ENCODE results near the gene WDR75.
A peak's percentile ranks its signal among the peaks of the same experiment; 100 is the strongest.

The WDR75 gene

DNA sequence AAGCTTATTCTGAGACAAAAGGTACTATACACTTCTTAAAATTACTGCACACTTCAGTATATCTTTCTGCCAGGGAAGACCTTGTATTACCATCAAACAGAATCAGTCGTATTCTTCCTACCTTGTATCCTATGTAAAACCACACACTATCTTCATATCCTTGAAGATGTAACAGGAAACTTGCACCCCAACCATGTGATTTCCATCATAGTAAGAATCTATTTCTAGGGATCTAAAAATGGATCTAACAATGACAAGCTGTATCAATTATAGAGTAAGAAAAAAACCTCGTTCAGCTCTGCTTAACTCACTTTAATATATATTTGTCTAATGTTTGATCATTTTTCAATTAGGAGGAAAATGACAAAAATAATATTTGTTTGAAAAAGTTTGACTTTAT, 60.2 kb downstream of the WDR75 start:
- DNase-seq, result no peak

DNA sequence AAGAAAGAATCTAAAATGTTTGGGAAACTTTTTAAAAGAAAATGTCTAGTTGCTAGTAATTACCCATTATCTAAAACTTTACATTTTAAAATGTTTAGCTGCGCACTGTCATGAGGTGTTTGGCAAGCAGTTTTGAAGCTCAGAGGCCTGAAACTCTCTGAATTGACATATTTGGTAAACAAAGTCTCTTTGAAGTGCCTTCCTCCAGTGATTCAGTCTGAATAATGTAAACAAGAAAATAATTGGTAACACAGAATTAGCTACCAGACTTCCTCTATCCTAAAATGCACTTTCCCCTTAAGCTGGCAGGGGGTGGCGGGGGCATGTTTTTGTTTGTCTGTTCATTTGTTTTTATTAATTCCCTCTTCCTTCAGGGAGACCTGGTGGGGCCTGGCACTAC, 61.4 kb downstream of the WDR75 start:
- no peak for DNase-seq

DNA sequence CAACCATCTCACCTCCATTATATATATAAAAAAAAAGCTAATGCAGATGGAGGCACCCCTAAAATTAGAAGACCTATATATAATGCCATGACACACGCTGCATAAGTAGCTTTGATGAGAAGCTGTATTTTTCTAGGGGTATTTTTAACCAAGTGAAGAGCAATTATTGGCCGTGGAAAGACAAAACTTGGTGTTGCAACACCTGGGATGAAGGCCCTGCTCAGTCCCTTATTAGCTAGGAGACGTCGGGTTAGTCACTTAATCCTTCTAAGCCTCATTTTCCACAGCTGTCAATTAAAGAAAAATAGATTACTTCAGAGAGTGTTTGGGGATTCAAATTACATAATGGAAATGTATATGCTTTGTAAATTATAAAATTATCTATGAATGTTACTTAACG, 63.0 kb downstream of the WDR75 start:
- no peak for DNase-seq

DNA sequence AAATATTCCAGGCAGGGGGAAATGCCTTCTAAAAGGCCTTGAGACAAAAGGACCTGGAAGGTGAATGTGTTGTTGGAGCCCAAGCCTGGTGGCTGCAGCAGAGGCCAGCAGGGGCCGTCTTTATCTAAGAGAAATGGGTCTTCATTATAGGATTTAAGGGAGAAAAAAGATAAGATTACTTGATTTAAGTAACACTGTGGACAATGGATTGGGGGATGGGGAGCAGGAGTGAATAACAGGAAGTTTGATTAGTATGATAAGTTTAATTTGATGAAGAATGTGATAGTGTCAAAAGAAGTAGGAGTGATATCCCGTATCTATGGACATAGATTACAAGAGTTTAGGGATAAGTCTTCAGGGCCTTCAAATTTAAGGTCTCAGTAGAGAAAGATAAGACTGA, 64.2 kb downstream of the WDR75 start:
- no peak for DNase-seq

DNA sequence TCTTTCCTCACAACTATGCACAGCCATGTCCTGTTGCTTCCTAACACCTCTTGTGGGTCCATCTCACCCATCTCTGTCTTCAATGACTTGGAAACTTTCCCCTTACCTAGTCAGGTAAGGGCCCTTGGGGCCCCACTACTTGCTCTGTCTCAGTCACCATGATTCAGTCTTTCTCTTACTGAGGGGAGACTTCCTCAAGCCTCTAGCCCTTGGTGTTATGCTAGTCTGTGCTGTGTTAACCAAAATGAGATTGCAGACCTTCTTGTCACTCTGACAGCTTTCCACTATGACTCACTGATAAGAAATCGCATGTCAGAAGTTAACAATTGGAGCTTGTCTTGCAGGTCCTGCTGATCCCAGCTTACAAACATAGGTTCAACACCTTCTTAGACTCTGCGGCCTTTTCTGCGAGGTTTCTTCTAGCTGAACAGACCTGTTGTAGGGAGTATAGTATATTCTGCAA, 65.3 kb downstream of the WDR75 start:
- no peak for DNase-seq

DNA sequence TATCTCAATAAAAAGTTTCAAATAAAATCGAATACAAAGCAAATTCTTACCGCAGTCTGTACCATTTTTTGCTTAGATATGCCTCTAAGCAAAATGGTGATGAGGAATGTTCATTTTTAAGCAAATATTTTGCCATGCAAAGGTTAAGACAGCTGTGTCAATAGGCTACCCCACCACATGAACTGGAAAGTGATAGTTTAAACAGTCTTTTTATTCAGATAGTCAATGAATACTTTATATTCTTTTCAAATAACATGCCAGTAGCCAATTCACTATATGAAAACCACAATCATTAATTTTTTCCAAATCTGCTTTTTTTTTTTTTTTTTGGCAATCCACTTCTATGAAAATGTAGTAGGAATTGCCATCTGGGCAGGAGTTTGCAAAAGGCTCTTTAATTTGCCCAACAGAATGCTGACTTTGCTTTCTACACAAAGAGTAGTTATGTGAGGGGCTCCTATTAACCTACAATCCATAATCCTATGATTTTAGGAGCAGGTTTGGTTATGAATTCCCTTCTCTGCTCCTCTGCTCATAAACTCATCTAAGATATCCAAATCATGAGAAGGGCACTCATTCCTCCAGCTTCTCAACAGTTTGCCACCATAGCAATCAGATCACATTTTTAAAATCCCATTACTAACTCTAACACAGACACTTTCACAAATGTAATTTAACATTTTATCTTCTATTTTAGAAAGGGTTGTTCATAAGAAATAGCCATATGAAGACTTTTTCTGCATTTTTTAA, 70.1 kb downstream of the WDR75 start:
- DNase-seq, result no peak

DNA sequence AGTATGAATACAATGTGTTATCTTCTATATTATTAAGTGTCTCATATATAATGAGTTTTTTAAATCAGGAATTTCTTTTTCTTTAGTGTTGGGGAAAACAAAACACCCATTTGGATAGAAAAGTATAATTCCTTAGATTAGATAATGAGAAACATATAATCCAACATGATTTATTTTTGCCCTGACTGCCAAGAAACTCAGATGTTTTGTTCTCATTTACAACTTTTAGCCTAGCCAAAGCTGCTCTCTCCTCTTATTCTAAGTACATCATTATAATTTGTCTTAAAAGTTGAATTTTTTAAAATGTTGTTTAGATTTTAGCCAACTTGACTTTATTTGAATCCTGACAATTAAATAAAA, 70.7 kb downstream of the WDR75 start:
- no peak for DNase-seq

DNA sequence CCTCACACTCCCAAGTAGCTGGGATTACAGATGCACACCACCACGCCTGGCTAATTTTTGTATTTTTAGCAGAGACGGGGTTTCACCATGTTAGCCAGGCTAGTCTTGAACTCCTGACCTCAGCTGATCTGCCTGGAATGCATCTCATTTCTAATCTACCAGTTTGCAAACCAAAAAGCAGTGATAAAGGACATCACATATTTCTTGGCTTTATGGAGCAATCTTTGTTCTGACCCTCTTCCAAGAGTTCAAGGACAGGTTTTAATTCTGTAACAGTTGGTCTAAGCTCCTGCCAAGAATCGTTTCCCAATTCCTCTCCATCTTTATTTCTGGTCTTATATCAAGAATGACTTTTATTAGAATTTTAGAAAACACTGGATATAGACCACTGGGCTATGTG, 71.6 kb downstream of the WDR75 start:
- no peak for DNase-seq

DNA sequence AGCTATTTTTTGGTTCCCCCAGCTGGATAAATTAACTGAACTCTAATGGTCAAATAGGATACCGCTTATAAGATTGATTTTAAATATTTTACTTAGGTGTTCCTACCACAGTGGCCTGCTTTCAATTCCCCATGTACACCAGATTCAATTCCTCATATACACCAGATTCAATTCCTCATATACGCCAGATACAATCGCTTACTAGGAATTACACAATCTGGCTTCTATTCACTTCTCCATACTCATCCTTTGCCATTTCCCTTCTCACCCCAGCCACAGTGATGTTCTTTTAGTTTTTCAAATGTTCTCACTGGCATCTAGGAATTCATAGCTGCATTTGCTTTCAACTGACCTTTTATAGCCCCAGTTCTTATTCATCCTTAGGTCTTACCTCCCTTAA, 72.8 kb downstream of the WDR75 start:
- DNase-seq, result no peak

DNA sequence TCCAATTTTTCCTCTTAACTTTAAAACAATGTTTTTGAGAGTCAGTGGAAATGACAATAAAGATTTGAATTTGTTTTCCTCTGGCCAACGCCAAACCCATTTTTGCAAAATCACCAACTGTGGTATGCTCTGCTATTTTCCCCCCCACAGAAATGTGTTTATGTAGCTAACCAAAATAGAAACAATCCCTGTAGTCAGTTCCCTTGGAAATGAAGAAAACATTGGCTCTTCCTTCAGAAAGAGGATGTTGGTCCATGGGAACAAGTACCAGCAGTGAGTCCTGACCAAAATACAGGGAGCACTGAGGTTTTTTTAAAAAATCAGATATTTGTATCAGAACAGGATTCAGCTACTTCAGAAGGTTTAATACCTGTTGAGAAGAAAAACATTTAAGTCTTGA, 74.0 kb downstream of the WDR75 start:
- DNase-seq, result no peak

DNA sequence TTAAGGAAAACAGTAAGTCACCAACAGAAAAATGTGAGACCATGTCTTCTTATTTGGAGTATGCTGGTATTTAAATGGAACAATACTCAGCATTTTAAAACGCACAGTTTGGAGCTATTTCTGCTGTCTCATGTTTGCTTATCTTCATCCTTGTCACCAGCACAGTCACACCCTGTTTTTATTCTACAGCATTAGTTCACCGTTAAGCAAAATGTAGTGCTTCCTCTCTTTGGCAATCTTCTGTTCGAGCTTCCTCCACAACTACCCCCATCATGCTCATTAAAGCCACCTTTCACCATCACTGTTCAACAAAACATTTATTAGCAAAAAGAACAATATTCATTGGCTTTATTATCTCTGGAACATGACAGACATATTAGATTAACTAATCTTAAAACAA, 75.3 kb downstream of the WDR75 start:
- no peak for DNase-seq

DNA sequence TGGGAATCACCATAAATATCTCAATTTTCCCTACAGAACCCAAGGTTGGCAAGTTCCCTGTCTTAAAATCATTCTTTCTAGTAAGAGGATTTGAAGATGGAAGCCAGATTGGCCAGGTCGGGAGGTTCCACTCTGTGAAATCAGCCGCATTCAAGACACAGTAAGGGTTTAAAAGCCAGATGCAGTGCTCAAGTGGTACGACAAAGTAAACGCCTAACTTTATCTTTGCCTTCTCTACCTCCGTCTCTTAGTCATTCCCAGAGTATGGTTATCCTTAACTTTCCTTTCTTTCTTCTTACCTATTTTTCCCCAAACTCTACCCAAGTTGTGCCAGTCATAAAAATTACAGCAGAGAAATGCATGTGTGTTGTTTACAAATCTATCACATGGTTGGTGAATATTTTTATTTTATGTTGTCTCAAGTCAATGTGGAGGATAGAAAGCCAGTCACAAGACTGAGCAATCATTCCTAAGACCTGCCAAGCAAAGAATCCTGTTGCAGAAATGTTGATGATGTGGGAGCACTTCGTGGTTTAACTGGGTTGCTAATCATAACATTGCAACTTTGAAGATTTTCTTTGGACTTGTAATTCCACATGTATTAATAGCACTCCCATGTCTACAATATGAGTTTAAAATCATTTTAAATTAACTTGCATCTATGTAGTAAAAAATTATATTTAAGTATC, 76.7 kb downstream of the WDR75 start:
- DNase-seq, result no peak

DNA sequence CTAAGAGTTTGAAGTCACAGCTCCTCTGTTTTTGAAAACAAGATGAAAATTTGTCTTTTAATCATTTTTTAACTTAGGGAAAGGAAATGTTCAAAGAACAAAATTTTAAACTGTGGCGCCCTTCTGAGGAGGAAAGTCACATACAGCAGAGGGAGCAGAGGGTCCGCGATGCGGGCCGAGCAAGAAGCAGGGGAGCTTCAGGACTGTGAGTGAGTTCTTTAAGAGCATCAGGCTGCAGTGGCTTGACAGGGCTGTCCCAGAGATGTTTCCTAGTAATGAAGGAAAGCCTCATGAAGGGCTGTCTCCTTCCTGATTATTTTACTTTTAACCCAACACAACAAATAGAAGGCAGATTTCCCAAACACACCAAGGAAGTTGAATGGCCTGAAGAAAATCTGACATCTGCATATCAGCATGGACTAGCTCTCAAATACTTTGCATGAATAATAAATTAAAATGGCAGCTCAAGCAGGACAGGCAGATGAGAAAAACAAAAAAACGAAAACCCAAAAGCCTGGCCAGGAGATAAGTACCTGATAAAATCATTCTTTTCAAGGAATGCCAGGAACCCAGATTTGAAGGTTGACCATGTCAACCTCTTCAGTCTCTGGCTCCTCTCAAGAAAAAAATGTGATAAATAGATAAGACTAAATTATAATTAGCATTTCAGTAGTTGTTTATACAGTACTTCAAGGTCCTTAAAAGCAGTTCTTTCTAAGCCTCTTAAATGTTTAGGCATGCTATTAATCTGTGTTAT, 78.5 kb downstream of the WDR75 start:
- no peak for DNase-seq

DNA sequence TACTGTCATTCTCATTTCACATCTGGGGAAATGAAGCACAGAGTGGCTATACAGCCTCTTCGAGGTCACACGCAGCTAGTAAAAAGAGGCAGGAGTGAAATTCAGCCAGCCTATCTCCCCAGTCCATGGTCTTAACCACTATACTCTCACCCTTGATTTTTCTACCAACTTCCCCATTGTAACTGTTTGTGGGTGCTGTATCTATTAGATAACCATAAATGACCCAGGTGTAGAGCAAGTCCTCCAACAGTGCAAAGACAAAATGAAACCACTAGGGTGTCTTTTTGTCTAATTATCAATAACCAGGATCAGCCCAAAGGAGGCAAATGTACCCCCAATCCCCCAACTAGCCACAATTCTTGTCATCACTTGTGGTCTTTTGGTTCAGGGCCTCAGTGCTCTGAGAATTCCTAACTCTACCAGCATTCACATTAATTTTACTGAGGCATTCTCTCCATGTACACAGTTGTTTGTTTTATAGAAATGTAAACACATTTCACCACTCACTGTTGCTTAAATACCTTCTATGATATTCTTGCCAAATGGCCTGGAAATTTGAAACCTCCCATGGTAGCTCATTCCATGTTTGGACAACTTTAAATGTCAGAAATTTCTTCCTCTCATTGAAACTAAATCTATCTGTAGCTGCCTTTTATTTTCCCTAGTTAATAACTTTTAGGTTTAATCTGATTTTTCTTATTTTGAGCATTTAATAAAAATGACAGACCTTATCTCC, 80.6 kb downstream of the WDR75 start:
- DNase-seq, result no peak

DNA sequence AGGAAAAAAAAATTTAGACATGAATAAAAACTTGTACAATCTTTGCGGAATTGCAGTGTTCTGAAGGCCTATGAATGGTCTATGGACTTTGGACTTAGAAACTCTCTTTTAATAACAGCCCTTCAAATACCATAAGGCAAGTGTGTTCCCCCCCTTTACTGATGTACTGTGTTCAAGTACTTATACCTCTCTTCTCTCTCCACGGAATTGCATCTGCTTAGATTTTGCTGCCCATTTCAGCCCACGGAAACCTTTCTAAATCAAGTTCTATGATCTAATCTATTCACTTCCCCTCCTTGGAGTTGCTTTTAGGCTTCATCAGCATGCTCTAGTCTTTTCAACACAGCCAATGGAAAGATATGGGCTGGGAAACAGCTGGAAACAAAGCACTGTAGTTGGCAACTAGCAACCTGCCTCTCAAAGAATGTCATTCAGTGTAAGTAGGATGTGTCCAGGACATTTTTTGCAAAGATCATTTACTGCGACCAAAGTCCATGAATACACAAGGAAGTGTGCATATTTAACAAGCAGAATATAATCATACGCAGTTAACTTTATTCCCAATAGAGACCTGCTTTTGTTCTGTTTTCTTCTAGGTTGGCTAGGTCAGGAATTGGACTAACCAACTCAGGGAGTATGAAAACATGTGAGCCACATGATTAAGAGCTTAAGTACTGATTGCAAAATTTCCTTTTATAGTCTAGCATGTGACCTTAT, 81.3 kb downstream of the WDR75 start:
- DNase-seq, result peak; percentile 27

DNA sequence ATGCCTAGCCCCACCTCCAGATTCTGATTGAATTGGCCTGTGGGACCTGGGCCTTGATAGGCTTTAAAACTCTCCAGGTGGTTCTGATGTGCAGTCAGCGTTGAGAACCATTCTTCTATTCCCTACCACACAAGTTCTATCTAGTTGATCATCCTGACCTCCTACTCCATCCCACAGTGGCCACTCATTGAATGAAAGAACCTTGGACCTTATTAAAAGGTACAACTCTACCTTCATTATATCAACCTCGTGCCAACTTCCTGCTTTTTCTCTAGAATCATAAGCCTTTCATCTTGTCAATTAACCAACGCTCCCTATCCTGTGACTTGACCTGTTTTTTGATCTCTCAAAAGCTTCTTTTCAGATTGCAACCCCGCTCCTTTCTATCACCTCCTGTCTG, 83.5 kb downstream of the WDR75 start:
- no peak for DNase-seq
